ENCODE measurements around the gene NXNL1. TPM values are rescaled to one million over a fixed set of nuclear protein-coding genes. Genes with fewer than 3 reads are reported as not detected.

The NXNL1 gene
- total RNA-seq, 1 donor from 2014 or later = not detected

DNA sequence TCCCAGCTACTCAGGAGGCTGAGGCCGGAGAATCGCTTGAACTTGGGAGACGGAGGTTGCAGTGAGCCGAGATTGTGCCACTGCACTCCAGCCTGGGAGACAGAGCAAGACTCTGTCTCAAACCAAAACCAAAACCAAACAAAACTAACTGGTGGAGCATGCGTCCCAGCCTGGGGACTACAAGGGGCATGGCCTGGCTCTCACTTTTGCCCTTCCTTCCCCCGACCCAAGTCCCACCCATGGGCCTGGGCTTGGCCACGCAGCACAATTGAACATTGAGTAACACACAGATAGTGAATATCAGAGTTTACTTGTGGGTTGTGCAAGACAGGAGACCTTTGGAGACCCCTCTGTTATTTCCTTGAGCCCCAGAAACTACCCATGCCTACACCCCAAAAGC, 25.5 kb downstream of the NXNL1 start:
- ATAC-seq (no peak), DNase-seq (no peak)
- Histone ChIP-seq H3K9me3 (no peaks in the 10 kb centered on the region), H3K27me3 (ENCODE audit: low read depth) (no peaks in the 10 kb centered on the region), H3K4me1 (no peaks in the 10 kb centered on the region), H3K36me3 (no peaks in the 10 kb centered on the region), H3K4me3 (no peak overlapping the region), H3K27ac (no peak overlapping the region)
- intact Hi-C loops (cut with DNase I) = no loop called here
- TF ChIP-seq, protein P1, sequence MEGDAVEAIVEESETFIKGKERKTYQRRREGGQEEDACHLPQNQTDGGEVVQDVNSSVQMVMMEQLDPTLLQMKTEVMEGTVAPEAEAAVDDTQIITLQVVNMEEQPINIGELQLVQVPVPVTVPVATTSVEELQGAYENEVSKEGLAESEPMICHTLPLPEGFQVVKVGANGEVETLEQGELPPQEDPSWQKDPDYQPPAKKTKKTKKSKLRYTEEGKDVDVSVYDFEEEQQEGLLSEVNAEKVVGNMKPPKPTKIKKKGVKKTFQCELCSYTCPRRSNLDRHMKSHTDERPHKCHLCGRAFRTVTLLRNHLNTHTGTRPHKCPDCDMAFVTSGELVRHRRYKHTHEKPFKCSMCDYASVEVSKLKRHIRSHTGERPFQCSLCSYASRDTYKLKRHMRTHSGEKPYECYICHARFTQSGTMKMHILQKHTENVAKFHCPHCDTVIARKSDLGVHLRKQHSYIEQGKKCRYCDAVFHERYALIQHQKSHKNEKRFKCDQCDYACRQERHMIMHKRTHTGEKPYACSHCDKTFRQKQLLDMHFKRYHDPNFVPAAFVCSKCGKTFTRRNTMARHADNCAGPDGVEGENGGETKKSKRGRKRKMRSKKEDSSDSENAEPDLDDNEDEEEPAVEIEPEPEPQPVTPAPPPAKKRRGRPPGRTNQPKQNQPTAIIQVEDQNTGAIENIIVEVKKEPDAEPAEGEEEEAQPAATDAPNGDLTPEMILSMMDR (IDR thresholded peaks at IDR 0.05) = no peak

DNA sequence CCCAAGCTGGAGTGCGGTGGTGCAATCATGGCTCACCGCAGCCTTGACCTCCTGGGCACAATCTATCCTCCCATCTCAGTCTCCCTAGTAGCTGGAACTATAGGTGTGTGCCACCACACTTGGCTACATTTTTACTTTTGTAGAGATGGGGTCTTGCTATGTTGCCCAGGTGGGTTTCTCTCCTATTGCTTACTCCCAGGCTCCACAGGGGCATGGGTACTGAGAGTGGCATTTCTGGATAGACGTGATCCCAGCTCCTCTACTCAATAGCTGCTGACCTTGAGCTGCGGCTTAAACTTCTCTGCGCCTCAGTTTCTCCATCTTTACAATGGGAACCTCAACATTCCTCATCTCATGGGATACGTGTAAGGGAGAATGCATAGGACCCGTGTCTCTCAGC, 29.3 kb downstream of the NXNL1 start:
- ATAC-seq (no peak), DNase-seq (no peak)
- Histone ChIP-seq H3K27ac (no peak overlapping the region), H3K4me1 (no peaks in the 10 kb centered on the region), H3K27me3 (ENCODE audit: low read depth) (no peaks in the 10 kb centered on the region), H3K9me3 (no peaks in the 10 kb centered on the region), H3K4me3 (no peak overlapping the region), H3K36me3 (no peaks in the 10 kb centered on the region)
- intact Hi-C loops (cut with DNase I) = no loop called here
- TF ChIP-seq, protein P1 (IDR thresholded peaks at IDR 0.05) = no peak

DNA sequence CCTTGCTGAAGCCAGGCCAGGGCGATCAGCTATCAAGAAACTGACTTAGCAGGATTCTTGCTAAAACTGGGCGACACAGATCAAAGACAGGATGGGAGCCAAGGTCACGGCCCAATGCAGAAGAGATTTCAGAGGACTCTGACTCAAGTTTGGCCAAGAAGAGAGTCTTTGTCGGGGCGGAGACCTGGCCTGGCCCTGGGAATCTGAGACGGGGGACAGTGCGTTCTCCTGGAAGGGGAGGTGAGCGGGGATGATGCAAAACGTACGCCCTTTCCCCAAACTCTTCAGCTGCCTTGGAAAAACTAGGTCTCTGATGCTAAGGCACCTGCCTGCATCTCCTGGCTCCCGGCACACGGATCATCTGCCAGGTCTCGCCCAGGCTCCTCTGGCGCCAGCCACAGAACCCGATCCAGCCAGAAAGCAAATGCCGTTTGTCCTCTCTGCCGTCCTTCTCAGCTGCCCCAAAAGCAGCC, 31.0 kb downstream of the NXNL1 start:
- intact Hi-C loops (cut with DNase I) = no loop called here
- H3K9me3 ChIP-seq = no peaks in the 10 kb centered on the region
- H3K27ac ChIP-seq = no peak overlapping the region
- TF ChIP-seq, protein P1 (IDR thresholded peaks at IDR 0.05) = no peak
- DNase-seq = no peak
- no peaks in the 10 kb centered on the region for H3K27me3 ChIP-seq (ENCODE audit: low read depth)
- no peaks in the 10 kb centered on the region for H3K4me1 ChIP-seq
- H3K4me3 ChIP-seq = no peak overlapping the region
- no peak for ATAC-seq
- no peaks in the 10 kb centered on the region for H3K36me3 ChIP-seq

DNA sequence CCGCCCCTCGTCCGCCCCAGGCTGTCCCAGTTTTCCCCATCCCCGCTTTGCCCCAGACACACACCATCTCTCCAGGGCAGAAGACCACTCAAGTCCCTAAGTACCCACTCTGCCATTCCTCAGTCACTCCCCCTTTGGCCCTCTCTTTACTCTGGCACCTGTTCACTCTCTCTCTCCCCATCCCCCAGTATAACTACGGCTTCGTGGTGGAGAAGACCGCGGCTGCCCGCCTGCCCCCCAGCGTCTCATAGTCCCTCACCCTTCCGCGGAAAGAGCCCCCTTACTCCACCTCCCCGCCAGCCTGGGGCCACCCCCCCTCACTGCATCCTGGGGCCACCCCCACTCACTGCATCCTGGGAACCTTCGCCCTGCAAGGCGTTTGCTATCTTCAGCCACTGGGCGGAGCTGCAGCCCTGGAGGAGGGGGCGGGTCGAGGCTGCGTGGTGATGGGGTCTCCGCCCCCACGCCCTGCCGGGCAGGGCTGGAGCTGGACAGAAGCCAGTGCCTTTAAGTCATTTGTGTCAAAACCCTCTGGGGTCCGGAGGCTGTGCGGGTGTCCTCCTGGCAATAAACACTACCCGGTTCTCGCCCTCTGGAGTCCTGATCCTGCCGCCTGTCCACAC, 35.9 kb downstream of the NXNL1 start:
- Histone ChIP-seq H3K36me3 (peaks cover 12% of the 10 kb centered on the region), H3K4me1 (peaks cover 8% of the 10 kb centered on the region), H3K4me3 (no peak overlapping the region), H3K27ac (no peak overlapping the region), H3K27me3 (ENCODE audit: low read depth) (no peaks in the 10 kb centered on the region), H3K9me3 (no peaks in the 10 kb centered on the region)
- ATAC-seq (peak in 1 of 2 donors; percentile 26), DNase-seq (no peak)
- intact Hi-C loops (cut with DNase I) = no loop called here
- TF ChIP-seq, protein P1 (IDR thresholded peaks at IDR 0.05) = peak; percentile 21

DNA sequence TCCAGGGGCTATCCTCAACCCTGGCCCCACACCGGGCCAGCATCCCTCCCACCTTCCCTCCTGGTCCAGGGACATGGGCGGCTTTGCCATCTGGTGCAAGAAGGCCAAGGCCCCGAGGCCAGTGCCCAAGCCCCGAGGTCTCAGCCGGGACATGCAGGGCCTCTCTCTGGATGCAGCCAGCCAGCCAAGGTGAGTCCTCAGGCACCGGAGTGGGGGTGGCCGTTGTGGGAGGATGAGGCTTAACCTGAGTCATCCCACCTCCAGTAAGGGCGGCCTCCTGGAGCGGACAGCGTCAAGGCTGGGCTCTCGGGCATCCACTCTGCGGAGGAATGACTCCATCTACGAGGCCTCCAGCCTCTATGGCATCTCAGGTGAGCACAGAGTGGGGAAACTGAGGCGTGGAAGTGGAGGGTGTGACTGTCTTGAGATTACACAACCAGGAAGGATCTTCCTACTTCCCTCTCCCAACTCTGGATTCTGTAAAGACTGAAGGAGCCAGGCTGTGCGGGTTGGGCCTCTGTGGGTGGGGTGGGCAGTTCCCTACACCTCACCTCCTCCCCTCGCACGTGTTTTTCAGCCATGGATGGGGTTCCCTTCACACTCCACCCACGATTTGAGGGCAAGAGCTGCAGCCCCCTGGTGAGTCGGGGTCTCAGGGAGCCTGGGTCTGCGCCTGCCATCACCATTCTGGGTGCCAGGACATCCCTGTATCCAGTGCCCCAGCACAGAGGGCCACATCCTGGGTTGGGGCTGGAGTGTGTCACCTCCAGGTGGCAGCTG, 37.1 kb downstream of the NXNL1 start:
- TF ChIP-seq, protein P1 (IDR thresholded peaks at IDR 0.05) = no peak
- no peak for DNase-seq
- no peak for ATAC-seq

More for the DNA sequence above, 37.1 kb downstream of the NXNL1 start:
- no peak overlapping the region for H3K27ac ChIP-seq
- H3K9me3 ChIP-seq = no peaks in the 10 kb centered on the region
- H3K4me1 ChIP-seq = peaks cover 14% of the 10 kb centered on the region
- no peaks in the 10 kb centered on the region for H3K27me3 ChIP-seq (ENCODE audit: low read depth)
- peaks cover 12% of the 10 kb centered on the region for H3K36me3 ChIP-seq
- H3K4me3 ChIP-seq = no peak overlapping the region
- intact Hi-C loops (cut with DNase I) = no loop called here

All from lower lobe of right lung (tissue), 2 donors.